ENCODE measurements around the gene NPAP1. TPM values are rescaled to one million over a fixed set of nuclear protein-coding genes. Genes with fewer than 3 reads are reported as not detected.
"Not testable (repeated sequence)": the region's sequence is repeated elsewhere in the genome, so short reads cannot be mapped to it uniquely, and the experiment has no call there.

Gene NPAP1
- total RNA-seq, 3 donors from 2014 or later (not counting 1 experiment from before 2014, with no cell fraction given), result not detected

- H3K4me3 Mint-ChIP-seq, result no peak overlapping the region
- 56% methylated on average over 1 of the region's 1 CpG for WGBS (ENCODE audit: insufficient coverage)
- intact Hi-C loops (cut with micrococcal nuclease), result no loop called here
These were observed 2.9 kb downstream of the NPAP1 start for GRCh38 chr15:24678485-24678884.

GRCh38 chr15:24682002-24682401, 6.4 kb downstream of the NPAP1 start:
- peaks cover 6% of the 10 kb centered on the region for H3K36me3 Mint-ChIP-seq
- no peaks in the 10 kb centered on the region for H3K4me1 Mint-ChIP-seq
- ATAC-seq, result no peak
- intact Hi-C loops (cut with micrococcal nuclease), result no loop called here
- WGBS (ENCODE audit: insufficient coverage), result 70% methylated on average over 3 of the region's 3 CpGs
- H3K4me1 ChIP-seq (ENCODE audit: control insufficient read depth, insufficient read depth, low read length), result no peaks in the 10 kb centered on the region
- DNase-seq, result no peak
- H3K27me3 ChIP-seq (ENCODE audit: control insufficient read depth, insufficient read depth, low read length), result no peaks in the 10 kb centered on the region
- no peaks in the 10 kb centered on the region for H3K36me3 ChIP-seq (ENCODE audit: control insufficient read depth, insufficient read depth, low read length)
- no peak overlapping the region for H3K4me3 Mint-ChIP-seq
- no peak overlapping the region for H3K27ac ChIP-seq (ENCODE audit: low read length)
- peaks cover 9% of the 10 kb centered on the region for H3K9me3 ChIP-seq (ENCODE audit: control insufficient read depth, insufficient read depth, low read length)
- H3K27me3 Mint-ChIP-seq (ENCODE audit: low read depth in 2 of 2), result no peaks in the 10 kb centered on the region
- H3K9me3 Mint-ChIP-seq, result peaks cover 23 to 25% of the 10 kb centered on the region in 2 donors
- no peak overlapping the region for H3K27ac Mint-ChIP-seq
- TF ChIP-seq CTCF (IDR thresholded peaks at IDR 0.05), result no peak
- H3K4me3 ChIP-seq (ENCODE audit: low read length), result no peak overlapping the region

More at GRCh38 chr15:24678485-24678884, 2.9 kb downstream of the NPAP1 start:
- Histone ChIP-seq H3K4me3 (ENCODE audit: low read length) (no peak overlapping the region), H3K27me3 (ENCODE audit: control insufficient read depth, insufficient read depth, low read length) (no peaks in the 10 kb centered on the region), H3K36me3 (ENCODE audit: control insufficient read depth, insufficient read depth, low read length) (no peaks in the 10 kb centered on the region), H3K27ac (ENCODE audit: low read length) (no peak overlapping the region), H3K4me1 (ENCODE audit: control insufficient read depth, insufficient read depth, low read length) (no peaks in the 10 kb centered on the region), H3K9me3 (ENCODE audit: control insufficient read depth, insufficient read depth, low read length) (peaks cover 20% of the 10 kb centered on the region)
- Mint-ChIP-seq H3K9me3 (peaks cover 15 to 17% of the 10 kb centered on the region in 2 donors), H3K36me3 (peaks cover 7% of the 10 kb centered on the region), H3K27ac (no peak overlapping the region), H3K4me1 (no peaks in the 10 kb centered on the region), H3K27me3 (ENCODE audit: low read depth in 2 of 2) (no peaks in the 10 kb centered on the region)
- no peak for ATAC-seq
- DNase-seq, result no peak
- no peak for TF ChIP-seq CTCF (IDR thresholded peaks at IDR 0.05)

GRCh38 chr15:24682905-24683304, 7.3 kb downstream of the NPAP1 start:
- DNase-seq; H3K4me1 ChIP-seq (ENCODE audit: control insufficient read depth, insufficient read depth, low read length); intact Hi-C loops (cut with micrococcal nuclease); H3K27ac Mint-ChIP-seq; H3K27me3 Mint-ChIP-seq (ENCODE audit: low read depth in 2 of 2); ATAC-seq; H3K36me3 Mint-ChIP-seq; H3K4me3 Mint-ChIP-seq; H3K27ac ChIP-seq (ENCODE audit: low read length); H3K36me3 ChIP-seq (ENCODE audit: control insufficient read depth, insufficient read depth, low read length); H3K27me3 ChIP-seq (ENCODE audit: control insufficient read depth, insufficient read depth, low read length); H3K4me1 Mint-ChIP-seq; H3K4me3 ChIP-seq (ENCODE audit: low read length); H3K9me3 ChIP-seq (ENCODE audit: control insufficient read depth, insufficient read depth, low read length): not testable (repeated sequence)
- H3K9me3 Mint-ChIP-seq, result peaks cover 16 to 17% of the 10 kb centered on the region in 2 donors
- WGBS (ENCODE audit: insufficient coverage), result 90% methylated on average over 4 of the region's 4 CpGs

- no peaks in the 10 kb centered on the region for H3K4me1 ChIP-seq (ENCODE audit: control insufficient read depth, insufficient read depth, low read length)
- no peaks in the 10 kb centered on the region for H3K36me3 ChIP-seq (ENCODE audit: control insufficient read depth, insufficient read depth, low read length)
- no peak for TF ChIP-seq CTCF (IDR thresholded peaks at IDR 0.05)
- WGBS (ENCODE audit: insufficient coverage), result 88% methylated on average over 1 of the region's 1 CpG
- Mint-ChIP-seq H3K9me3 (peaks cover 14 to 17% of the 10 kb centered on the region in 2 donors), H3K4me1 (no peaks in the 10 kb centered on the region), H3K27ac (no peak overlapping the region), H3K36me3 (no peaks in the 10 kb centered on the region), H3K4me3 (no peak overlapping the region), H3K27me3 (ENCODE audit: low read depth in 2 of 2) (no peaks in the 10 kb centered on the region)
- intact Hi-C loops (cut with micrococcal nuclease), result no loop called here
- H3K27me3 ChIP-seq (ENCODE audit: control insufficient read depth, insufficient read depth, low read length), result no peaks in the 10 kb centered on the region
- no peak overlapping the region for H3K4me3 ChIP-seq (ENCODE audit: low read length)
- ATAC-seq, result no peak
- DNase-seq, result no peak
- H3K27ac ChIP-seq (ENCODE audit: low read length), result no peak overlapping the region
- no peaks in the 10 kb centered on the region for H3K9me3 ChIP-seq (ENCODE audit: control insufficient read depth, insufficient read depth, low read length)
These were observed 8.2 kb downstream of the NPAP1 start for GRCh38 chr15:24683736-24684135.
